Measurements from ENCODE around the gene CNGA1. TPM values are rescaled to one million over a fixed set of nuclear protein-coding genes. Genes with fewer than 3 reads are reported as not detected.

CNGA1 gene
- total and polyA plus RNA-seq, 3 donors from 2014 or later = 0.28 to 1.7 (median 0.47) TPM

GRCh38 chr4:47907089-47907646 is 109.3 kb downstream of the CNGA1 start:
- Histone ChIP-seq H3K36me3 (ENCODE audit: low read depth, missing control alignments) (no peaks in the 10 kb centered on the region), H3K27ac (no peak overlapping the region), H3K4me1 (no peaks in the 10 kb centered on the region), H3K9me3 (no peaks in the 10 kb centered on the region), H3K4me3 (no peak overlapping the region), H3K27me3 (no peaks in the 10 kb centered on the region)
- TF ChIP-seq CTCF (IDR thresholded peaks at IDR 0.05) (no peak), POLR2A (IDR thresholded peaks at IDR 0.05) (no peak)
- intact Hi-C loops (cut with DNase I; ENCODE audit: low total_unique reads) = no loop called here
- WGBS, 2 donors = 0 to 53% methylated on average over 1 of the region's 1 CpG
- DNase-seq = no peak

GRCh38 chr4:47899639-47900038 is 116.8 kb downstream of the CNGA1 start:
- Histone ChIP-seq H3K9me3 (no peaks in the 10 kb centered on the region), H3K27me3 (no peaks in the 10 kb centered on the region), H3K4me1 (no peaks in the 10 kb centered on the region), H3K36me3 (ENCODE audit: low read depth, missing control alignments) (no peaks in the 10 kb centered on the region), H3K27ac (no peak overlapping the region), H3K4me3 (no peak overlapping the region)
- WGBS, 2 donors = 66 to 67% methylated on average over 1 of the region's 1 CpG
- intact Hi-C loops (cut with DNase I; ENCODE audit: low total_unique reads) = no loop called here
- TF ChIP-seq POLR2A (IDR thresholded peaks at IDR 0.05) (no peak), CTCF (IDR thresholded peaks at IDR 0.05) (no peak)
- DNase-seq = no peak

- no peak for DNase-seq
- WGBS, 2 donors = 94 to 100% methylated on average over 1 of the region's 1 CpG
Measured at GRCh38 chr4:47891928-47892327, 124.6 kb downstream of the CNGA1 start.

More at GRCh38 chr4:47891928-47892327, 124.6 kb downstream of the CNGA1 start:
- TF ChIP-seq CTCF (IDR thresholded peaks at IDR 0.05) = no peak
- TF ChIP-seq POLR2A (IDR thresholded peaks at IDR 0.05) = no peak
- intact Hi-C loops (cut with DNase I; ENCODE audit: low total_unique reads) = no loop called here
- no peaks in the 10 kb centered on the region for H3K36me3 ChIP-seq (ENCODE audit: low read depth, missing control alignments)
- H3K27me3 ChIP-seq = no peaks in the 10 kb centered on the region
- H3K9me3 ChIP-seq = no peaks in the 10 kb centered on the region
- no peak overlapping the region for H3K4me3 ChIP-seq
- no peak overlapping the region for H3K27ac ChIP-seq
- H3K4me1 ChIP-seq = no peaks in the 10 kb centered on the region

Other genes starting within 250 kb of the CNGA1 start
- gene CORIN, start 178.6 kb downstream of the CNGA1 start, total RNA-seq = 1 to 10 TPM; 4.7 to 6.1 TPM
- 4.6 TPM for gene CORIN, start 178.6 kb downstream of the CNGA1 start, polyA plus RNA-seq (ENCODE audit: insufficient read depth, low read depth, low replicate concordance)
- 10 to 100 TPM; 26.9 to 35.3 TPM for gene NFXL1, start 102.1 kb downstream of the CNGA1 start, total RNA-seq
- gene NFXL1, start 102.1 kb downstream of the CNGA1 start, polyA plus RNA-seq (ENCODE audit: insufficient read depth, low read depth, low replicate concordance) = 27.5 TPM
- 1 to 10 TPM in 1 of 2 donors, under 1 TPM in 1; 0.79 to 3.2 TPM for gene NIPAL1, start 91 bp upstream of the CNGA1 start, total RNA-seq
- gene NIPAL1, start 91 bp upstream of the CNGA1 start, polyA plus RNA-seq (ENCODE audit: insufficient read depth, low read depth, low replicate concordance) = 2.3 TPM
- gene TXK, start 117.6 kb upstream of the CNGA1 start, total RNA-seq = 1 to 10 TPM; 3.6 to 5.9 TPM
- gene TXK, start 117.6 kb upstream of the CNGA1 start, polyA plus RNA-seq (ENCODE audit: insufficient read depth, low read depth, low replicate concordance) = 3.1 TPM

Data from testis (tissue), 3 donors.